ENCODE results near the gene TEX55. TPM values are rescaled to one million over a fixed set of nuclear protein-coding genes. Genes with fewer than 3 reads are reported as not detected.

TEX55 gene
- total and polyA plus RNA-seq, 2 of the 4 experiments (the other 2 are of a cell fraction): not detected

- ATAC-seq (ENCODE audit: low read depth): peak; percentile 9
- CTCF ChIA-PET: no interaction called here
- H4K91ac ChIP-seq (ENCODE audit: insufficient read depth, low read depth, low read length): peak overlapping the region; percentile 99
- peak overlapping the region; percentile 76 for H4K5ac ChIP-seq (ENCODE audit: low read depth, low read length)
- no peaks in the 10 kb centered on the region for H3K27me3 ChIP-seq (ENCODE audit: control insufficient read depth, insufficient read depth, low read length)
- H2AK9ac ChIP-seq (replicated peaks; ENCODE audit: low read depth, low read length, poor library complexity): peak overlapping the region; percentile 60
- H3K79me1 ChIP-seq (ENCODE audit: low read depth in 1 of 2, low read length in 2 of 2): peaks cover 0 to 3% of the 10 kb centered on the region in 2 experiments; a peak in 1 of 4 replicates
- peak overlapping the region; percentile 93 for H2BK20ac ChIP-seq (ENCODE audit: low read depth, low read length)
- dilution Hi-C loops (cut with HindIII; ENCODE audit: low sequenced_read_pairs, unreplicated experiment): no loop called here
- peaks cover 8% of the 10 kb centered on the region for H3K9me1 ChIP-seq (ENCODE audit: insufficient read depth, low read length)
- POLR2A ChIA-PET (ENCODE audit: unreplicated experiment): interaction anchor here (0.6 kb wide), 1 partner anchor 11 kb away, joined by 3 read pairs; no protein-coding TSS in a partner anchor
- peak overlapping the region; percentile 67; the same call in 1 of the 2 replicates for H3K4me2 ChIP-seq (ENCODE audit: low read depth, low read length)
- in situ Hi-C loops (cut with MboI; ENCODE audit: low sequenced_read_pairs): no loop called here
- peak overlapping the region; percentile 90 for H3K4ac ChIP-seq (ENCODE audit: low read depth, low read length)
- peak overlapping the region; percentile 93 for H2BK120ac ChIP-seq (ENCODE audit: low read depth, low read length)
- H3K9me3 ChIP-seq (ENCODE audit: control insufficient read depth, insufficient read depth, low read length): no peaks in the 10 kb centered on the region
- peak overlapping the region; percentile 88 for H3K18ac ChIP-seq (ENCODE audit: low read depth, low read length)
- H3K23ac ChIP-seq (ENCODE audit: low read depth, low read length): peak overlapping the region; percentile 86
- H3K36me3 ChIP-seq (ENCODE audit: control insufficient read depth, insufficient read depth, low read length): no peaks in the 10 kb centered on the region
- H3K9ac ChIP-seq (ENCODE audit: low read depth, low read length): peak overlapping the region; percentile 91
- H4K8ac ChIP-seq (ENCODE audit: low read depth in 2 of 2, low read length in 2 of 2): peak overlapping the region; percentile 87 to 98
- peak overlapping the region; percentile 87 for H2AK5ac ChIP-seq (ENCODE audit: low read depth, low read length)
- H3K27ac ChIP-seq (ENCODE audit: insufficient read depth, low read length): peak overlapping the region; percentile 90
- peaks cover 12% of the 10 kb centered on the region for H3K4me1 ChIP-seq (ENCODE audit: control insufficient read depth, insufficient read depth, low read length)
- H3K4me3 ChIP-seq (ENCODE audit: insufficient read depth, low read depth, low read length): no peak overlapping the region
- H2BK5ac ChIP-seq (ENCODE audit: low read depth, low read length, poor library complexity, severe bottlenecking): peak overlapping the region; percentile 100
- no peak for DNase-seq
- H2BK15ac ChIP-seq (ENCODE audit: low read depth, low read length): peak overlapping the region; percentile 99
- peak overlapping the region; percentile 80 for H2AFZ ChIP-seq (replicated peaks; ENCODE audit: low read length, poor library complexity)
- WGBS, 2 experiments (ENCODE audit: extremely low coverage in 2 of 2, insufficient read length in 1 of 2): no CpG with 5 or more reads among the region's 1 CpG
- no TSS peak for BruUV-seq (replicated peaks)
- intact Hi-C loops (cut with micrococcal nuclease): no loop called here
- peak overlapping the region; percentile 97 for H3K56ac ChIP-seq (ENCODE audit: extremely low read depth, insufficient read depth, low read length)
- H3K14ac ChIP-seq (replicated peaks; ENCODE audit: low read depth, low read length): peak overlapping the region; percentile 93
- TF ChIP-seq BHLHE40 (IDR thresholded peaks at IDR 0.05; ENCODE audit: low read depth, low read length) (no peak), CHD1 (IDR thresholded peaks at IDR 0.05; ENCODE audit: low read depth, low read length) (no peak), MXI1 (IDR thresholded peaks at IDR 0.05; ENCODE audit: borderline replicate concordance, low read depth, low read length) (no peak), CTCF (conservative IDR thresholded peaks at IDR 0.05; ENCODE audit: low read depth, low read length) (no peak), USF2 (IDR thresholded peaks at IDR 0.05; ENCODE audit: low read depth, low read length) (no peak), MAFK (IDR thresholded peaks at IDR 0.05; ENCODE audit: low read depth, low read length) (no peak), ELK1 (IDR thresholded peaks at IDR 0.05; ENCODE audit: borderline replicate concordance, low read depth, low read length) (no peak), NFE2L2 (IDR thresholded peaks at IDR 0.05; ENCODE audit: low read depth, low read length) (no peak), POLR2A (IDR thresholded peaks at IDR 0.05; ENCODE audit: low read depth, low read length) (no peak)
- H4K20me1 ChIP-seq (ENCODE audit: insufficient read depth, low read length): no peaks in the 10 kb centered on the region
These were observed 49.1 kb downstream of the TEX55 start for GRCh38 chr3:119195151-119195476.

Measured in IMR-90 (cell line).